KBM-7 (cell line): ENCODE data around the gene SNRPD3.

Experiments used
- DNase-seq: peaks from one replicate; pipeline ENCODE4 v3.0.0-alpha.2; 2015
- in situ Hi-C: fragments of 300-500 bp; cut with MboI; formaldehyde crosslinking; loops from 2 replicates; pipeline ENCODE4 v1.14.3; 2020; ENCODE audit warnings: low sequenced_read_pairs, low pct_unique_long_range_greater_than_20kb, mixed read lengths

The SNRPD3 gene

GRCh38 chr22:24559471-24559870 is 3.7 kb downstream of the SNRPD3 start:
- no peak for DNase-seq
- in situ Hi-C loops: no loop called here

- no peak for DNase-seq
- in situ Hi-C loops: no loop called here
Observed at GRCh38 chr22:24563246-24563645, 7.4 kb downstream of the SNRPD3 start.

DNA sequence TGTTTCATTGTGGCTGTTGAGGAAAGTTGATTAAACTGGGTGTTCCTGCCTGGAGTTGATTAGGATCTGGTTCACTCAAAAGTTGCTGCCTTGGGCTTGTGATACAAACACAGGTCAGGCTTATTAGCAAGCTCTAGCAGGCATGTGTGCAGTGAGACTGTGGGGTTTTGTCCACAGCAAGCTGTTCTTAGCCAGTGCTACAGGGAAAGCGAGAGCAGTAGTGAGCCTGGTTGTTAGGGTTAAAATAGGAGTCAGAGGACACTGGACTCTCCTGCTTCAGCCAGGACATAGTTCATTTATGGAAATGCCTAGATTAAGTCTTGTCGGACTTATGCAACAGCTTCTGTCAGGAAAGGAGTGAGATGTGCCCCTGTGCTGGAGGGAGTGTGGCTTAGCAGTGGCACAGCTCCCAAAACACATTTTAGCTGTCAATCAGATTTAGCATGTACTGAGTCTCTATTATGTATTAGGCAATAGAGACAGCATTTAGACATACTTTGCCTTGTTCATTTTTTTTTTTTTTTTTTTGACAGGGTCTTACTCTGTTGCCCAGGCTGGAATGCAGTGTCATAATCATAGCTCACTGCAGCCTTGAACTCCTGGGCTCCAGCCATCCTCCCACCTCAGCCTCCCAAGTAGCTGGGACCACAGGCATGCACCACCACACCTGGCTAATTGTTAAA is 8.7 kb downstream of the SNRPD3 start:
- in situ Hi-C loops: no loop called here
- no peak for DNase-seq

DNA sequence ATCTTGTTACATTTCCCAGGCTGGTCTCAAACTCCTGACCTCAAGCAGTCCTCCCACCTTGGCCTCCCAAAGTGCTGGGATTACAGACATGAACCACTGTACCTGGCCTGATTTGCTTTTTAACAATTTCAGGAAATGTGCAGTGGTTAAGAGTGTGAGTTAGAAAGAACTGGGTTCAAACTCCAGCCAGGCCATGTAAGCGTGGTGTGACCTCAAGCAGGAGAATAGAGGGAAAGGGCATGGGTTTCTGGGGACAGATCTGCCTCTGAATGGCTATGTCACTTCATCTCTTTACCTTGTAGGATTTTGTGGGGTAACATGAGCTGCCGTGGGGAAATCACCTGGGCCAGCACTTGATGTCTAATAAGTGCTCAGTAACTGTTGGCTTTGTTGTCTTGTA is 9.3 kb downstream of the SNRPD3 start:
- in situ Hi-C loops: no loop called here

DNA sequence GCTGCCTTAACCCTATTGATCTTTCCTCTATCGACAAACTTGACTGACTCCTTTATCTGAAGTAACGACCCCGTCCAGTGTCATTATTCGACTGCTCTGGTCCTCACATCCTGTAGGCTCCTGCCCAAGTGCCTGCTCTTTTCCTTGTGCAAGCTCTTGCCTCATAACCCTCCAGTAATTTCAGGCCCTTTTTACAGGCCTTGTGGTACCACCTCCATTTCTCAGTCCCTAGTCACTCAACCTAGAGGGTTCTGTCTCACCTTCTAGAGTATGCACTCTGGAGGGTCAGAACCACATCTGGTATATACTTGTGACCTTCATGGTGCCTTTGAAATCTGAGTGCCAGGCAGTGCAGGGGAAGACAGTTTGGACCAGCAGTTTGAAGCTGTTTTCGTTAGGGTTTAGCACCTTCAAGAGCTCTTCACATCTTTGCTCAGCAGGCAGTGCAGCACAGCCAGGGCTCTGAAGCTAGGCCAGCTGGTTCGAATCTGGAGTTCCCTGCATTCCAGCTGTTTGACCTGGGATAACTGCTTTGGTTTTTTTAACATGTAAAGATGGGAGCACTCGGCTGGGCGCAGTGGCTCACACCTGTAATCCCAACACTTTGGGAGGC is 11.2 kb downstream of the SNRPD3 start:
- in situ Hi-C loops: no loop called here
- no peak for DNase-seq

More for the DNA sequence above, 9.3 kb downstream of the SNRPD3 start:
- DNase-seq: no peak

- in situ Hi-C loops: no loop called here
- DNase-seq: no peak
Observed at GRCh38 chr22:24567668-24568067, 11.9 kb downstream of the SNRPD3 start.

GRCh38 chr22:24571266-24571665 is 15.5 kb downstream of the SNRPD3 start:
- in situ Hi-C loops: no loop called here
- DNase-seq: no peak

DNA sequence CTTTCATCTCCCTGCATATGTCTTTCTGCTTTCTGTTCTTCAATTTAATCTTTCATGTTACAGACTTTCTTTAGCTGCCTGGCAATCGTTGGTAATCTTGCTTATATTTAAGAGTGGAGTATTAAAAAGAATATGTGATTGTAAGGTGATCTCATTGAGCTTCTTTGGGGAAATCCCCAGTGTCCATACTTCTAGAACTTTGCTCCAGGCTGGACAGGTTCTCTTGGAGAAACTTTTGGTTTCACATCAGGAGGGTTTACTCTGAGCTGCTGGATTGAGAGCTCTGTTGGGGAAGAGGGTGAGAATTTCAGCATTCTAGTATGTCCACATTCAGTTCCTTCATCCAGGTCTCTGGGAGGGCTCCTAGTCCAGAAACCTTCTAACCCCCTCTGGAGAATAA is 21.0 kb downstream of the SNRPD3 start:
- DNase-seq: no peak
- in situ Hi-C loops: no loop called here

DNA sequence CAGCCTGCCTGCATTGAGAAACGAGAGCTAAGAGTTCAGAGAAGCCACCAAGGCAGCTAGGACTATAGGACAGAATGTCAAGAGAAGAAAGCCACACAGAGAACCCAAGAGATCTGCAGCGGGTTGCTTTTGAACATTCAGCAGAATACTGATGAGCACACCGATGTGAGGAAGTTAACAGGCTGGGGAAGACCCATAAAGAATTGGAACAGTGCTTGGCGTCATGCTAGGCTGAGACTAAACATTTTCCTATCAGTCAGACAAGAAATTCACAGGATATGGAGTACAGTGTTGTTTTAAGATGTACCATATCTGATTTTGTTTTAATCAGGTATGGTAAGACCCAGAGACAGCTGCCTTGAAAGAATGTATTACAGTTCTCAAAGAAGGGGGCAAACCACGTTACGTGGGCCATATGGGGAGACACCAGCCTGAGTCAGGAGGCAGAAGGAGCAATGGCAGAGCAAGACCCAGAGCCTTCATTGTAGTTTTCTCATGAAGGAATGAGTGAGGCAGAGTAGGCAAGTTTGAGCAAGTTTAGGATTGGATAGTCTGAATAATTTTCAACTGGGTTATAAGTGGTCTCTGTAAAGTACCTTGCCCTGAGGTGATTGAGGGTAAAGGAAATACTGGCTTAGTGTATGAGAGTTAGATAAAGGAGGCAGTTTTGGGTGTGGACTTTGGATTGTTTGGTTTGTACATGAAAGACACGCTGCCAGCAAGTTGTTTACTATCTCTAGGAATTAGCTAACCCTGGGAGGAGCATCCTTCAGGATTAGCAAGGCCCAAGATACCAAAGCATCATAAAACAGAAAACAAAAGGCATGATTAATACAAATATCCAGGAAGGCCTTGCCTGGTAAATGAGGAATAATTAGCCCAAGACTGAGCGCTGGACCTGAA is 22.8 kb downstream of the SNRPD3 start:
- no peak for DNase-seq

GRCh38 chr22:24579258-24579601 is 23.4 kb downstream of the SNRPD3 start:
- no peak for DNase-seq

More for the DNA sequence above, 22.8 kb downstream of the SNRPD3 start:
- in situ Hi-C loops: no loop called here

GRCh38 chr22:24580276-24580675 is 24.5 kb downstream of the SNRPD3 start:
- in situ Hi-C loops: no loop called here

More at GRCh38 chr22:24579258-24579601, 23.4 kb downstream of the SNRPD3 start:
- in situ Hi-C loops: no loop called here

DNA sequence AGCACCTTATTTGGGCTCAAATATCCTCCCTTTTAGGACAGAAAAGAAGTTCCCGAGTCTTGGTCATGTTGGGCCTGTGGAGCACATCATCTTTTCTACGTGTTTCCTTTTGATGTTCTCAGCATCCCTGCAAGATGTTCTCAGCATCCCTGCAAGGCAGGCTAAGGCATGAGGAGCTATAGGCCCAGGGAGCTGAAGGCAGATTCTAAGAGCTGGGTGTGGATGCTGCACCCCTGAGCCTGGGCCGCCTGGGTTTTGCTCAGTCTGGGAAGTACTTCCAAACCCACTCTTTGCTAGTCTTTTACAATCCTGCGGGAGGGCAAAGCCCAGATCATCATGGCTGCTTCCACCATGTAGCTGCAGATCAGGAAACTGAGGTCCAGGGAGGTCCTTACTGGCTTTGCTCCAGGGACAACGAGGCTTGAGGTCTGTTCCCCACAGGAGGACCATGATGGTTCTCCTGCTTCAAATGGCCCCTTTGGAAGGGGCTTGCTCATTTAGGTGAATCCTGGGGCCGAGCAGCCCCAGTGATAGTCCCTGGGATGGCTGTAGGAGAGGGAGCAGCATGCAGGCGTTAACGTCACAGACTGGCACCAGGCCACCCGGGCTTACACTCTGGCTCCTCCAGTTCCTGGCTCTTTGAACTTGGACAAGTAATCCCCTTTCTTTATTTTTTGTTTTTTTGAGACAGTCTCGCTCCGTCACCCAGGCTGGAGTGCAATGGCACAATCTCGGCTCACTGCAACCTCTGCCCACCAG is 26.4 kb downstream of the SNRPD3 start:
- in situ Hi-C loops: no loop called here
- no peak for DNase-seq

More at GRCh38 chr22:24580276-24580675, 24.5 kb downstream of the SNRPD3 start:
- no peak for DNase-seq

DNA sequence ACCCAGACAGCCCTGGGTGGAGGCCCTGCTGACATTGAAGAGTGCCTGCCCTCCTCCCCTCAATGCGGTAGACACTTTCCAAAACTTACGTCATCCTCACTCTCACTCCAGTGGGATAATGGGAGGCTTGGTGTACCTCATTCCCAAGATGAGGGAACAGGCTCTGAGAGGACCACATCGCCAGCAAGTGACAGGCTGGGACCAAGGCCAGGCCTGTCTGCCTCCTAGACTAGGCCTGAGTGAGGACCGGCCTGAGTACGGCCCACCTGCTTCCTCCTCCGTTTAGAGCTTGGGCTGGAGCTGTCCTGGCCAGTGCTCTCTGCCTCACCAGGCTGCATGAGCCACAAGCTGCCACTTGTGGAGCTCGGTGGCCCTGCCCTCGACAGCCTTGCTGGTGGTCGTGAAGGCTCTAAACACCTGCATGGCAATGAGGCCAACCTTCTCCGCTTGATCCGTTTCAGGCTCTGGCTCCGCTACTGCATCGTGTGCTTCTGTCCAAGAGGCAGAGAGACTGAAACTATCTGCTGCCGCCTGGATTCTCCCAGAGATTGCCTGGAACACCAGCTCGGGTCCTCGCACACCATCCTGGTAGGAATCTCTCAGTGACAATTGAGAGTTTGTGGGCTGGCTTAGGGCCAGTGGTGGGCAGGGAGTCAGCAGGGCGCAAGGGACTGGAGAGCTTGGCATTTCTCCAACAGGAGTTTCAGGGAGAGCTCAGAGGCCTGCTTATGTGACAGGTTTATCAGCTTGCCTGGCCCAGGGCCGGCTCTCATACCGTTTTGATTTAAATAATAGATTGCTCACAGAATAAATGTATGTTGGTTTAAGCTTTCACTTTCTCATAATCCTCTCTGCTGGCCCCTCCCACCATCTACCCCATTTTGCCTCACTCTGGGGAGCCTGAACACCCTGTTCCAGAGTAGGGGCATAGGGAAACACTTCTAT is 27.7 kb downstream of the SNRPD3 start:
- no peak for DNase-seq
- in situ Hi-C loops: no loop called here

- no peak for DNase-seq
- in situ Hi-C loops: no loop called here
Observed at GRCh38 chr22:24584166-24584790, 28.5 kb downstream of the SNRPD3 start.

DNA sequence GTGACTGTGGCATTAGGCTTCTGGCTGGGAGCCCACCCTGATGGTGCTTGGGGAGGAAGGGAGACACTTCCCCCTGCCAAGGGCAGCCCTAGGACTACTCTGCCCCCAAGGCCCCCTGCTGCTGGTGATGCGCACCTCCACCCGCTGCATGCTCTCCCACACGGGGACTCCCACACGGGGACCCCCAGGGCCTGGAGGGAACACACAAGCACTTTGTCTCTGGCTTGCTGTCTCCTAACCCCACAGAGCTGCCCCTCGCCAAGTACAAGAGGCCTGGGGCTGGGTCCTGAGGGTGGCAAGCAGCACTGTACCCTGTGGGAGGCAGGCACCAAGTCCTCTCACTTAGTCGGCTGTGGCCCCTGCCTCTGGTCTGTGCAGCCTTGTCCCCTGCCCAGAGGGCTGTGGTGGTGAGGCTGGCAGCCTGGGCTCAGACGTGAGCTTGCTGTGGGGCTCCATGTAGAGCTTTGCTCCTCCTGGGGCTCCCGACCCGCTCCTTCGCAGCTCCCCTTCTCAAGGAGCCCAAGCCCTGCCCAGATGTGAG is 29.1 kb downstream of the SNRPD3 start:
- DNase-seq: no peak
- in situ Hi-C loops: no loop called here

DNA sequence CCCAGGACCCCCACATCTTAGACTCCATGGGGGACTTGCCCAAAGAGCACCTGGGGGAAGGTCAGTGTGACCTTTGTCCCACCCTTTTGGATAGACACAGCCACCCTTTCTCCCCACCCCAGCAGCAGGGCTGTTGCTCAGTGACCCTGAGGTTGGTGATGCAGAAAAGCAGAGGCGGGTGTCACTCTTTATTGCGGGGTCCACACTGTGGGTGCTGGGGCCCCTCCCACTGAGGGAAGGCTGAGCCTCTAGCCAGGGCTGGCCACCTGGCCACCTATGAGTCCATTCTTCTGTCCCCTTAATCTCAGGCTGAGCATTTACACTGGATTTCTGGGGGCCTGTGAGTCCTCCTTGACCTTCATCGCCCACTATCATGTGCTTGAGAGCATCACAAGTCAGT is 29.7 kb downstream of the SNRPD3 start:
- no peak for DNase-seq
- in situ Hi-C loops: no loop called here

- no peak for DNase-seq
- in situ Hi-C loops: no loop called here
Observed at GRCh38 chr22:24585927-24586546, 30.2 kb downstream of the SNRPD3 start.
